HG03139 (cell line): ENCODE data around the gene ADISSP.

Experiments
- ATAC-seq: cut with Tn5 transposase; IDR thresholded peaks from one replicate; pipeline ENCODE4 v1.9.1; 2021; ENCODE audit not compliant: unreplicated experiment

Gene ADISSP

GRCh38 chr20:3782597-3782996, 15.0 kb upstream of the ADISSP start:
- ATAC-seq, result no peak

- ATAC-seq, result peak; percentile 44
These were observed 13.8 kb upstream of the ADISSP start, which contains the start of gene SPEF1 for GRCh38 chr20:3781153-3781910. SPEF1 (minus strand) TSS chr20:3781448; CDS start chr20:3781287, 161 bp downstream.

- no peak for ATAC-seq
These were observed 11.4 kb upstream of the ADISSP start for GRCh38 chr20:3778976-3779375.

- ATAC-seq, result no peak
These were observed 10.4 kb upstream of the ADISSP start for GRCh38 chr20:3777716-3778629.

GRCh38 chr20:3777381-3777715, 9.8 kb upstream of the ADISSP start:
- ATAC-seq, result no peak

- ATAC-seq, result no peak
These were observed 8.0 kb upstream of the ADISSP start for GRCh38 chr20:3775457-3776108.

GRCh38 chr20:3771552-3772058, 4.1 kb upstream of the ADISSP start:
- no peak for ATAC-seq

- peak; percentile 34 for ATAC-seq
These were observed 983 bp upstream of the ADISSP start for GRCh38 chr20:3768342-3769130.

GRCh38 chr20:3767110-3767426, 485 bp downstream of the ADISSP start:
- ATAC-seq, result no peak

- no peak for ATAC-seq
These were observed 987 bp downstream of the ADISSP start for GRCh38 chr20:3766422-3767109.

- no peak for ATAC-seq
These were observed 2.2 kb downstream of the ADISSP start for GRCh38 chr20:3765171-3765882.

- ATAC-seq, result no peak
These were observed 2.9 kb downstream of the ADISSP start for GRCh38 chr20:3764659-3765058.

GRCh38 chr20:3763671-3764601, 3.6 kb downstream of the ADISSP start:
- no peak for ATAC-seq

- no peak for ATAC-seq
These were observed 6.8 kb downstream of the ADISSP start for GRCh38 chr20:3760655-3761348.

GRCh38 chr20:3759884-3760283, 7.7 kb downstream of the ADISSP start:
- ATAC-seq, result no peak

GRCh38 chr20:3759316-3759823, 8.2 kb downstream of the ADISSP start:
- no peak for ATAC-seq

GRCh38 chr20:3758566-3758965, 9.0 kb downstream of the ADISSP start:
- ATAC-seq, result no peak

GRCh38 chr20:3757268-3757667, 10.3 kb downstream of the ADISSP start:
- no peak for ATAC-seq
